Loucy (cell line): Measurements from ENCODE around the gene CAPNS2.

Experiments
- EZH2phosphoT487 ChIP-seq: fragments of 200-600 bp; IDR thresholded peaks from 2 replicates; pipeline ENCODE4 v1.6.1; 2018; ENCODE audit warnings: antibody characterized with exemption, mild to moderate bottlenecking, moderate library complexity, borderline replicate concordance
- TF ChIP-seq, protein P1 (sequence below): fragments of 200-600 bp; sonication (generic); conservative IDR thresholded peaks from 2 replicates; pipeline ENCODE4 v1.5.1; 2014; ENCODE audit warnings: mild to moderate bottlenecking, antibody characterized with exemption, low read length

DNA sequence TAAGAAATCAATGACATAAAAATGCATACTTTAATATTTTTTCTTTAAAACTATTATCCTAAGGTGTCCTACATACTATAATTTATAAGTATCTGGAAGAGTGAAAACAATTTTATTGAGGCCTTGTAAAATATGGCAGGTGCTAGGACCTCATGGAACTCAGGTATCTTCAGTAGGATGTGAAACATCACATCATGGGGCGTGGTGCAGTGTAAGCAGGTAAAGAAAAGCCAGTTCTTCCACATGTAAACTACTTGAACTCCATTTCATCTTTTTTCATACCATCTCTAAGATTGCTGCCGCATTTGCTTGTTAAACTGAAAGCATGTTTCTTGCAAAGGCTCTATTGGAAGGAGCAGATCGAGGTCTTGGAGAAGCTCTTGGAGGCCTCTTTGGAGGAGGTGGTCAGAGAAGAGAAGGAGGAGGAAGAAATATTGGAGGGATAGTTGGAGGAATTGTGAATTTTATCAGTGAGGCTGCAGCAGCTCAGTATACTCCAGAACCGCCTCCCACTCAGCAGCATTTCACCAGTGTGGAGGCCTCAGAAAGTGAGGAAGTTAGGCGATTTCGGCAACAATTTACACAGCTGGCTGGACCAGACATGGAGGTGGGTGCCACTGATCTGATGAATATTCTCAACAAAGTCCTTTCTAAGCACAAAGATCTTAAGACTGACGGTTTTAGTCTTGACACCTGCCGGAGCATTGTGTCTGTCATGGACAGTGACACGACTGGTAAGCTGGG lies at the start of gene CAPNS2:
- TF ChIP-seq, protein P1, sequence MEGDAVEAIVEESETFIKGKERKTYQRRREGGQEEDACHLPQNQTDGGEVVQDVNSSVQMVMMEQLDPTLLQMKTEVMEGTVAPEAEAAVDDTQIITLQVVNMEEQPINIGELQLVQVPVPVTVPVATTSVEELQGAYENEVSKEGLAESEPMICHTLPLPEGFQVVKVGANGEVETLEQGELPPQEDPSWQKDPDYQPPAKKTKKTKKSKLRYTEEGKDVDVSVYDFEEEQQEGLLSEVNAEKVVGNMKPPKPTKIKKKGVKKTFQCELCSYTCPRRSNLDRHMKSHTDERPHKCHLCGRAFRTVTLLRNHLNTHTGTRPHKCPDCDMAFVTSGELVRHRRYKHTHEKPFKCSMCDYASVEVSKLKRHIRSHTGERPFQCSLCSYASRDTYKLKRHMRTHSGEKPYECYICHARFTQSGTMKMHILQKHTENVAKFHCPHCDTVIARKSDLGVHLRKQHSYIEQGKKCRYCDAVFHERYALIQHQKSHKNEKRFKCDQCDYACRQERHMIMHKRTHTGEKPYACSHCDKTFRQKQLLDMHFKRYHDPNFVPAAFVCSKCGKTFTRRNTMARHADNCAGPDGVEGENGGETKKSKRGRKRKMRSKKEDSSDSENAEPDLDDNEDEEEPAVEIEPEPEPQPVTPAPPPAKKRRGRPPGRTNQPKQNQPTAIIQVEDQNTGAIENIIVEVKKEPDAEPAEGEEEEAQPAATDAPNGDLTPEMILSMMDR = no peak
- no peak for TF ChIP-seq EZH2phosphoT487
